ENCODE measurements around the gene PRDX3.

PRDX3 gene

GRCh38 chr10:119199231-119199992 lies 20.8 kb upstream of the PRDX3 start:
- H3K4me3 ChIP-seq (ENCODE audit: control insufficient read depth, low read depth, low read length): no peak overlapping the region
- no peak for DNase-seq (ENCODE audit: low read depth)
- TF ChIP-seq CTCF (IDR thresholded peaks at IDR 0.05; ENCODE audit: control insufficient read depth, insufficient read depth, low read depth, low read length, missing control alignments): peak; percentile 95

GRCh38 chr10:119198438-119198837 lies 19.8 kb upstream of the PRDX3 start:
- no peak overlapping the region for H3K4me3 ChIP-seq (ENCODE audit: control insufficient read depth, low read depth, low read length)
- no peak for DNase-seq (ENCODE audit: low read depth)
- peak; percentile 43 for TF ChIP-seq CTCF (IDR thresholded peaks at IDR 0.05; ENCODE audit: control insufficient read depth, insufficient read depth, low read depth, low read length, missing control alignments)

DNA sequence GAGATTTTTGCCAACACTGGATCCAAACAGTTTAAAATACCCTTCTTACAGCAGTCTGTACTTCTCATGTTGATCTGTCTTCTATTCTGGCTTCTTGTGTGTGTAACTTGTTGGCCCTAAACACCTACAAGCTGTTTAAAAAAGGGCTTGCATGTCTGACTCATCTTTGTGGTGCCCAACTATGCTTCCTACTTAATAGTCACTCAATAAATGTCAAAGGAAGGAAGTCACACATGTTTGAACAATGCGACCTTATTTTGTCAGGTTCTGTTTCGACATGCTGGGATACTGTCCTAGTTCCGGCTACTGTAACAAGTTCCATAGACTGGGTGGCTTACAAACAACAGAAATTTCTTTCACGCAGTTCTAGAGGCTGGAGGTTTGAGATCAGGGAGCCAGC lies 19.3 kb upstream of the PRDX3 start:
- no peak overlapping the region for H3K4me3 ChIP-seq (ENCODE audit: control insufficient read depth, low read depth, low read length)
- TF ChIP-seq CTCF (IDR thresholded peaks at IDR 0.05; ENCODE audit: control insufficient read depth, insufficient read depth, low read depth, low read length, missing control alignments): no peak
- DNase-seq (ENCODE audit: low read depth): no peak

DNA sequence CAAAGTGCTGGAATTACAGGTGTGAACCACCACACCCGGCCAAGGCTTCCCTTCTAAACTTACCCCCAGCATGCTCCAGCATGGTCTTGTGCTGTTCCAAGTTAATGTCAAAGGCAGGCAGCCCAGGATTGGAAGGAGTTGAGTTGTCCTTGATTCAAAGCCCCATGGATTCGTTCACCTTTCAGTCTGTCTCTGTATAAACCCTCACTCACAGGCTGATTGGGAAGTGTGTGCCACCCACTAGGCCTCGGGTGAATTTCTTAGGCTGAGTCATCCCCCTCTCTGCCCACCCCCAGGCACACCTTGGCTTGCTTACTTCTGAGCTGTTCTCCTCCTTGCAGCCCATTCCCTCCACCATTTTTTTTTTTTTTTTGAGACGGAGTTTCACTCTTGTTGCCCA lies 13.3 kb upstream of the PRDX3 start:
- no peak overlapping the region for H3K4me3 ChIP-seq (ENCODE audit: control insufficient read depth, low read depth, low read length)
- no peak for TF ChIP-seq CTCF (IDR thresholded peaks at IDR 0.05; ENCODE audit: control insufficient read depth, insufficient read depth, low read depth, low read length, missing control alignments)
- no peak for DNase-seq (ENCODE audit: low read depth)

- H3K4me3 ChIP-seq (ENCODE audit: control insufficient read depth, low read depth, low read length): no peak overlapping the region
- DNase-seq (ENCODE audit: low read depth): no peak
- TF ChIP-seq CTCF (IDR thresholded peaks at IDR 0.05; ENCODE audit: control insufficient read depth, insufficient read depth, low read depth, low read length, missing control alignments): no peak
Measured at GRCh38 chr10:119190954-119191785, 12.6 kb upstream of the PRDX3 start.

- peak; percentile 91 for DNase-seq (ENCODE audit: low read depth)
- TF ChIP-seq CTCF (IDR thresholded peaks at IDR 0.05; ENCODE audit: control insufficient read depth, insufficient read depth, low read depth, low read length, missing control alignments): no peak
- no peak overlapping the region for H3K4me3 ChIP-seq (ENCODE audit: control insufficient read depth, low read depth, low read length)
Measured at GRCh38 chr10:119190353-119190752, 11.7 kb upstream of the PRDX3 start.

All from AG09309 (cell line).